Peyer's patch (tissue), 4 donors: ENCODE data around the gene FADS6.

ENCODE experiments used
- POLR2A ChIP-seq, 2 donors: fragments of 450-650 bp; IDR thresholded peaks; one replicate each; pipeline ENCODE4 v1.5.1; 2017; ENCODE audit warnings: antibody characterized with exemption in 2 of 2, mild to moderate bottlenecking in 2 of 2, moderate library complexity in 2 of 2
- TF ChIP-seq, protein P1 (sequence below), 6 experiments: fragments of 450-650 bp in 4 of 6; fragments of 200-600 bp in 2 of 6; sonication (generic) in 1 of 6; IDR thresholded peaks; one replicate each; pipeline ENCODE4 v1.5.1; 2017 to 2019; ENCODE audit warnings: antibody characterized with exemption in 6 of 6, mild to moderate bottlenecking in 3 of 6, moderate library complexity in 1 of 6

DNA sequence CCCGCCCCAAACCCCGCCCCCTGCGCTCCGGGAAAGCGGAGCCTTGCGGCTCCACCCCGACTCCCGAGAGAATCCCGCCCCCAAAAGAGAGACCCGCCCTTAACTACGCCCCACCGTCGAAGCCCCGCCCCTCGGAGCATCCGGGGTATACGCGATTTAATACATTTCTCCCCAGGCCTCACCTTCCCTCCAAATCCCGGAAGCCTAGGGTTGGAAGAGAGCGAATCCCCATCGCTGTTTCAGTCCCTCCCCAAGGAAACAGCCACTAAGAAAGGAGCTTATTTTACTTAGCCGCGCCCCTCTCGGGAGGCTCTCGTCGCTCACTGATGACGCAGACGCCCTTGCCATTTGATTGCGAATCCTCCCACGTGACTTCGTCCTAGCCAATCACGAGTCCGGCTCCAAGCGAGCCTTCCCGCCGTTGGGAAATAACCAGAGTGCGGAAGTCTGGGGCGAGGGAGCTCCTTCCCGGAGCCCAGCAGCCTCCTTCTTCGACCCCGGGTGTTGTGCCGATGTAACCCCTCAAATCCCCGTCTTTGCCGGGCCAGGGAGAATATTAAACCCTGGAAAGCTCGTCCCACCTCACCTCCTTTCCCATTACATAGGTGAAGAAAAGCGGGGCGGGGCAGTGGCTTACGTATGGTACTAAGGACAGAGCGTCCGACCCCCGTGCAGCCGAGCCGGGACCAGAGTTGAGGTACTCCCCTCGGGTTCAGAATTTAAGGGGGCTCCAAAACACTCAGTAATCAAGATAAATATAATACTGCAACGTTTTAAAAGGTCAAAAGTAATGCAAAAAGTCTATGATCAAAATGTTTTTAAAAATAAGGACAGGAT lies 20.2 kb downstream of the FADS6 start:
- TF ChIP-seq, protein P1, sequence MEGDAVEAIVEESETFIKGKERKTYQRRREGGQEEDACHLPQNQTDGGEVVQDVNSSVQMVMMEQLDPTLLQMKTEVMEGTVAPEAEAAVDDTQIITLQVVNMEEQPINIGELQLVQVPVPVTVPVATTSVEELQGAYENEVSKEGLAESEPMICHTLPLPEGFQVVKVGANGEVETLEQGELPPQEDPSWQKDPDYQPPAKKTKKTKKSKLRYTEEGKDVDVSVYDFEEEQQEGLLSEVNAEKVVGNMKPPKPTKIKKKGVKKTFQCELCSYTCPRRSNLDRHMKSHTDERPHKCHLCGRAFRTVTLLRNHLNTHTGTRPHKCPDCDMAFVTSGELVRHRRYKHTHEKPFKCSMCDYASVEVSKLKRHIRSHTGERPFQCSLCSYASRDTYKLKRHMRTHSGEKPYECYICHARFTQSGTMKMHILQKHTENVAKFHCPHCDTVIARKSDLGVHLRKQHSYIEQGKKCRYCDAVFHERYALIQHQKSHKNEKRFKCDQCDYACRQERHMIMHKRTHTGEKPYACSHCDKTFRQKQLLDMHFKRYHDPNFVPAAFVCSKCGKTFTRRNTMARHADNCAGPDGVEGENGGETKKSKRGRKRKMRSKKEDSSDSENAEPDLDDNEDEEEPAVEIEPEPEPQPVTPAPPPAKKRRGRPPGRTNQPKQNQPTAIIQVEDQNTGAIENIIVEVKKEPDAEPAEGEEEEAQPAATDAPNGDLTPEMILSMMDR (IDR thresholded peaks at IDR 0.05), result peak in 2 of 6 experiments; percentile 3 to 13
- TF ChIP-seq POLR2A (IDR thresholded peaks at IDR 0.05), result peak; percentile 98
